Smooth muscle cell (in vitro differentiated cells): ENCODE data around the gene TIGAR. TPM values are rescaled to one million over a fixed set of nuclear protein-coding genes. Genes with fewer than 3 reads are reported as not detected.

ENCODE experiments used
- DNase-seq: peaks from one replicate; lab custom pipeline; 2025; ENCODE audit not compliant: unreplicated experiment; lab: John Stamatoyannopoulos, UW
- H2AFZ ChIP-seq: fragments of 200-600 bp; sonication (generic); 2 replicates; pipeline ENCODE4 v1.6.0; 2016; ENCODE audit warnings: antibody characterized with exemption, low read depth, mild to moderate bottlenecking
- H3F3A ChIP-seq: fragments of 200-600 bp; sonication (generic); 2 replicates; pipeline ENCODE4 v1.6.0; 2017; ENCODE audit warnings: antibody characterized with exemption, low read depth
- H3K27ac ChIP-seq: fragments of 200-600 bp; sonication (generic); 2 replicates; pipeline ENCODE4 v1.5.1; 2016; ENCODE audit warnings: low read depth, mild to moderate bottlenecking
- H3K27me3 ChIP-seq: fragments of 200-600 bp; sonication (generic); 2 replicates; pipeline ENCODE4 v1.6.1; 2016; ENCODE audit warnings: low read depth, mild to moderate bottlenecking
- H3K36me3 ChIP-seq: fragments of 200-600 bp; sonication (generic); 2 replicates; pipeline ENCODE4 v1.5.1; 2016; ENCODE audit warnings: low read depth
- H3K4me1 ChIP-seq: fragments of 200-600 bp; sonication (generic); 2 replicates; pipeline ENCODE4 v1.5.1; 2016; ENCODE audit warnings: low read depth
- H3K4me2 ChIP-seq: fragments of 200-600 bp; sonication (generic); 2 replicates; pipeline ENCODE4 v1.6.0; 2016; ENCODE audit warnings: mild to moderate bottlenecking
- H3K4me3 ChIP-seq: fragments of 200-600 bp; sonication (generic); 2 replicates; pipeline ENCODE4 v1.5.1; 2016; ENCODE audit warnings: mild to moderate bottlenecking
- H3K79me2 ChIP-seq: fragments of 200-600 bp; sonication (generic); 2 replicates; pipeline ENCODE4 v1.6.0; 2016; ENCODE audit warnings: low read depth, mild to moderate bottlenecking
- H3K9ac ChIP-seq: fragments of 200-600 bp; sonication (generic); 2 replicates; pipeline ENCODE4 v1.6.0; 2016; ENCODE audit warnings: low read depth
- H3K9me3 ChIP-seq: fragments of 200-600 bp; sonication (generic); replicated peaks from 2 replicates; pipeline ENCODE4 v1.5.1; 2016; ENCODE audit warnings: low read depth
- H4K20me1 ChIP-seq: fragments of 200-600 bp; sonication (generic); 2 replicates; pipeline ENCODE4 v1.6.0; 2016; ENCODE audit warnings: low read depth
- CTCF ChIP-seq: fragments of 200-600 bp; sonication (generic); IDR thresholded peaks from 2 replicates; pipeline ENCODE4 v1.5.1; 2017; ENCODE audit warnings: borderline replicate concordance, mild to moderate bottlenecking, antibody characterized with exemption; ENCODE audit not compliant: insufficient read depth, poor library complexity, severe bottlenecking
- WGBS: methylation state at CpG from one replicate; pipeline ENCODE4 v1.1.7; 2016; ENCODE audit warnings: low lambda C conversion rate; 5-methylcytosine and 5-hydroxymethylcytosine counted together
- polyA plus RNA-seq: library from polyadenylated mRNA; unstranded; fragments of >200 nt; fragmentation: Nextera tagmentation; extraction: Ambion mirVana; gene quantifications from 2 replicates; pipeline ENCODE4 v1.2.1, GENCODE V29; 2016
- total RNA-seq: library from RNA; depleted of rRNA; stranded (reverse); fragments of >200 nt; gene quantifications from 2 replicates; pipeline ENCODE4 v1.2.3, GENCODE V29; 2014

TIGAR gene
- total and polyA plus RNA-seq, 2 experiments from 2014 or later, result 21.6 to 26.1 TPM

GRCh38 chr12:4293966-4294505 is 27.0 kb upstream of the TIGAR start:
- Histone ChIP-seq H3K27ac (peak overlapping the region; percentile 67), H2AFZ (no peak overlapping the region)
- WGBS, result 91% methylated on average over 13 of the region's 16 CpGs

GRCh38 chr12:4296751-4297150 is 24.3 kb upstream of the TIGAR start:
- no peak overlapping the region for H2AFZ ChIP-seq
- no peak overlapping the region for H3K4me2 ChIP-seq
- peaks cover 46% of the 10 kb centered on the region for H3F3A ChIP-seq
- H3K4me3 ChIP-seq, result no peak overlapping the region
- no peak overlapping the region for H3K9ac ChIP-seq
- no peaks in the 10 kb centered on the region for H3K9me3 ChIP-seq
- DNase-seq, result no peak
- peaks cover 24% of the 10 kb centered on the region for H3K36me3 ChIP-seq
- no peaks in the 10 kb centered on the region for H3K27me3 ChIP-seq
- H3K79me2 ChIP-seq, result peaks cover 29% of the 10 kb centered on the region
- TF ChIP-seq CTCF, result no peak
- 89% methylated on average over 6 of the region's 6 CpGs for WGBS
- H3K4me1 ChIP-seq, result peaks cover 16% of the 10 kb centered on the region
- peak overlapping the region; percentile 0 for H3K27ac ChIP-seq
- peaks cover 100% of the 10 kb centered on the region for H4K20me1 ChIP-seq

More at GRCh38 chr12:4293966-4294505, 27.0 kb upstream of the TIGAR start:
- H3K79me2 ChIP-seq, result peaks cover 57% of the 10 kb centered on the region
- H3K4me3 ChIP-seq, result no peak overlapping the region
- no peak overlapping the region for H3K4me2 ChIP-seq
- H3K9ac ChIP-seq, result no peak overlapping the region
- no peak for DNase-seq
- no peaks in the 10 kb centered on the region for H3K9me3 ChIP-seq
- H3F3A ChIP-seq, result peaks cover 23% of the 10 kb centered on the region
- peaks cover 20% of the 10 kb centered on the region for H3K4me1 ChIP-seq
- no peak for TF ChIP-seq CTCF
- H3K27me3 ChIP-seq, result no peaks in the 10 kb centered on the region
- H4K20me1 ChIP-seq, result peaks cover 100% of the 10 kb centered on the region
- peaks cover 23% of the 10 kb centered on the region for H3K36me3 ChIP-seq

- no peak overlapping the region for H3K4me2 ChIP-seq
- H3K4me3 ChIP-seq, result no peak overlapping the region
- H4K20me1 ChIP-seq, result peaks cover 100% of the 10 kb centered on the region
- H3K79me2 ChIP-seq, result peaks cover 21% of the 10 kb centered on the region
- H3K36me3 ChIP-seq, result peaks cover 33% of the 10 kb centered on the region
- WGBS, result 96% methylated on average over 13 of the region's 13 CpGs
- no peak overlapping the region for H3K27ac ChIP-seq
- H2AFZ ChIP-seq, result no peak overlapping the region
- peaks cover 51% of the 10 kb centered on the region for H3F3A ChIP-seq
- DNase-seq, result no peak
- no peak overlapping the region for H3K9ac ChIP-seq
- no peak for TF ChIP-seq CTCF
- peaks cover 15% of the 10 kb centered on the region for H3K4me1 ChIP-seq
- H3K27me3 ChIP-seq, result no peaks in the 10 kb centered on the region
- H3K9me3 ChIP-seq, result no peaks in the 10 kb centered on the region
Observed at GRCh38 chr12:4297617-4298016, 23.4 kb upstream of the TIGAR start.

GRCh38 chr12:4300883-4301282 is 20.1 kb upstream of the TIGAR start:
- H3K27me3 ChIP-seq, result no peaks in the 10 kb centered on the region
- peaks cover 68% of the 10 kb centered on the region for H3F3A ChIP-seq
- H3K79me2 ChIP-seq, result peaks cover 3% of the 10 kb centered on the region
- peak overlapping the region; percentile 7 for H3K27ac ChIP-seq
- H3K4me3 ChIP-seq, result no peak overlapping the region
- WGBS, result 91% methylated on average over 5 of the region's 5 CpGs
- peaks cover 100% of the 10 kb centered on the region for H4K20me1 ChIP-seq
- peaks cover 27% of the 10 kb centered on the region for H3K36me3 ChIP-seq
- H2AFZ ChIP-seq, result no peak overlapping the region
- no peak for DNase-seq
- no peaks in the 10 kb centered on the region for H3K9me3 ChIP-seq
- no peak overlapping the region for H3K9ac ChIP-seq
- H3K4me1 ChIP-seq, result no peaks in the 10 kb centered on the region
- no peak for TF ChIP-seq CTCF
- H3K4me2 ChIP-seq, result no peak overlapping the region
